HG03039 (cell line): Measurements from ENCODE around the gene NUP35.

Experiments used
- ATAC-seq: cut with Tn5 transposase; IDR thresholded peaks from one replicate; pipeline ENCODE4 v1.9.1; 2021; ENCODE audit warnings: mild to moderate bottlenecking, moderate library complexity; ENCODE audit not compliant: unreplicated experiment

The NUP35 gene

GRCh38 chr2:183124222-183124956, at the start of gene NUP35:
Gene NUP35 (plus strand): TSS chr2:183124443. CDS start chr2:183124458, 15 bp downstream.
- peak; percentile 89 for ATAC-seq

GRCh38 chr2:183078163-183078463, 46.1 kb upstream of the NUP35 start:
- no peak for ATAC-seq

GRCh38 chr2:183078464-183079138, 45.6 kb upstream of the NUP35 start, which contains the start of gene DUSP19:
Gene DUSP19 (plus strand): TSS chr2:183078747. CDS start chr2:183078934, 187 bp downstream.
- ATAC-seq: peak; percentile 96

- ATAC-seq: peak; percentile 25
These were observed 45.0 kb upstream of the NUP35 start for GRCh38 chr2:183079139-183079775.

- no peak for ATAC-seq
These were observed 42.3 kb upstream of the NUP35 start for GRCh38 chr2:183081911-183082310.

GRCh38 chr2:183088061-183088460, 36.2 kb upstream of the NUP35 start:
- ATAC-seq: no peak

- ATAC-seq: no peak
These were observed 34.9 kb upstream of the NUP35 start for GRCh38 chr2:183089192-183089851.

- no peak for ATAC-seq
These were observed 32.8 kb upstream of the NUP35 start for GRCh38 chr2:183091318-183091953.

- ATAC-seq: no peak
These were observed 32.3 kb upstream of the NUP35 start for GRCh38 chr2:183091954-183092345.

GRCh38 chr2:183093857-183094657, 30.2 kb upstream of the NUP35 start:
- ATAC-seq: peak; percentile 79

GRCh38 chr2:183105402-183106134, 18.7 kb upstream of the NUP35 start:
- ATAC-seq: no peak

GRCh38 chr2:183112577-183112976, 11.7 kb upstream of the NUP35 start:
- ATAC-seq: no peak

- ATAC-seq: no peak
These were observed 10.6 kb upstream of the NUP35 start for GRCh38 chr2:183113630-183114029.

GRCh38 chr2:183117226-183117625, 7.0 kb upstream of the NUP35 start:
- no peak for ATAC-seq

GRCh38 chr2:183123117-183123958, 905 bp upstream of the NUP35 start:
- no peak for ATAC-seq

- peak; percentile 31 for ATAC-seq
These were observed 353 bp upstream of the NUP35 start for GRCh38 chr2:183123959-183124221.

- ATAC-seq: no peak
These were observed 663 bp downstream of the NUP35 start for GRCh38 chr2:183124957-183125255.

- ATAC-seq: no peak
These were observed 1.6 kb downstream of the NUP35 start for GRCh38 chr2:183125659-183126341.

GRCh38 chr2:183126635-183127034, 2.4 kb downstream of the NUP35 start:
- ATAC-seq: no peak
